GM10248 (cell line): ENCODE measurements around the gene PPP1R13B.

Experiments
- CTCF ChIA-PET: fragments of 300-600 bp; sonication (Branson Sonifier 250); formaldehyde crosslinking; extraction: SDS; loops from one replicate; lab custom pipeline; 2021; ENCODE audit warnings: antibody characterized with exemption; lab: Yijun Ruan, JAX
- POLR2A ChIA-PET: fragments of 350-650 bp; sonication (Branson Sonifier 250); formaldehyde crosslinking; extraction: SDS; loops from one replicate; lab custom pipeline; 2020; ENCODE audit warnings: antibody characterized with exemption; lab: Yijun Ruan, JAX
- DNase-seq: peaks from one replicate; pipeline ENCODE4 v3.0.0; 2012; ENCODE audit errors: extremely low spot score
- TF ChIP-seq, protein P1 (sequence below): IDR thresholded peaks from 2 replicates; pipeline ENCODE4 v1.5.1; 2012; ENCODE audit warnings: mild to moderate bottlenecking, low read depth; ENCODE audit errors: extremely low read depth, missing control alignments, control extremely low read depth

The PPP1R13B gene

GRCh38 chr14:103746701-103747100 is 100.7 kb downstream of the PPP1R13B start:
- DNase-seq, result no peak
- CTCF ChIA-PET, result interaction anchor here (1.1 kb wide), 1 partner anchor 10 kb away, joined by 3 read pairs; no protein-coding TSS in a partner anchor
- POLR2A ChIA-PET, result no interaction called here
- TF ChIP-seq, protein P1, sequence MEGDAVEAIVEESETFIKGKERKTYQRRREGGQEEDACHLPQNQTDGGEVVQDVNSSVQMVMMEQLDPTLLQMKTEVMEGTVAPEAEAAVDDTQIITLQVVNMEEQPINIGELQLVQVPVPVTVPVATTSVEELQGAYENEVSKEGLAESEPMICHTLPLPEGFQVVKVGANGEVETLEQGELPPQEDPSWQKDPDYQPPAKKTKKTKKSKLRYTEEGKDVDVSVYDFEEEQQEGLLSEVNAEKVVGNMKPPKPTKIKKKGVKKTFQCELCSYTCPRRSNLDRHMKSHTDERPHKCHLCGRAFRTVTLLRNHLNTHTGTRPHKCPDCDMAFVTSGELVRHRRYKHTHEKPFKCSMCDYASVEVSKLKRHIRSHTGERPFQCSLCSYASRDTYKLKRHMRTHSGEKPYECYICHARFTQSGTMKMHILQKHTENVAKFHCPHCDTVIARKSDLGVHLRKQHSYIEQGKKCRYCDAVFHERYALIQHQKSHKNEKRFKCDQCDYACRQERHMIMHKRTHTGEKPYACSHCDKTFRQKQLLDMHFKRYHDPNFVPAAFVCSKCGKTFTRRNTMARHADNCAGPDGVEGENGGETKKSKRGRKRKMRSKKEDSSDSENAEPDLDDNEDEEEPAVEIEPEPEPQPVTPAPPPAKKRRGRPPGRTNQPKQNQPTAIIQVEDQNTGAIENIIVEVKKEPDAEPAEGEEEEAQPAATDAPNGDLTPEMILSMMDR, result no peak

- no peak for DNase-seq
- ChIA-PET CTCF (no interaction called here), POLR2A (no interaction called here)
- TF ChIP-seq, protein P1, result no peak
These were observed 102.0 kb downstream of the PPP1R13B start for GRCh38 chr14:103745424-103745823.

DNA sequence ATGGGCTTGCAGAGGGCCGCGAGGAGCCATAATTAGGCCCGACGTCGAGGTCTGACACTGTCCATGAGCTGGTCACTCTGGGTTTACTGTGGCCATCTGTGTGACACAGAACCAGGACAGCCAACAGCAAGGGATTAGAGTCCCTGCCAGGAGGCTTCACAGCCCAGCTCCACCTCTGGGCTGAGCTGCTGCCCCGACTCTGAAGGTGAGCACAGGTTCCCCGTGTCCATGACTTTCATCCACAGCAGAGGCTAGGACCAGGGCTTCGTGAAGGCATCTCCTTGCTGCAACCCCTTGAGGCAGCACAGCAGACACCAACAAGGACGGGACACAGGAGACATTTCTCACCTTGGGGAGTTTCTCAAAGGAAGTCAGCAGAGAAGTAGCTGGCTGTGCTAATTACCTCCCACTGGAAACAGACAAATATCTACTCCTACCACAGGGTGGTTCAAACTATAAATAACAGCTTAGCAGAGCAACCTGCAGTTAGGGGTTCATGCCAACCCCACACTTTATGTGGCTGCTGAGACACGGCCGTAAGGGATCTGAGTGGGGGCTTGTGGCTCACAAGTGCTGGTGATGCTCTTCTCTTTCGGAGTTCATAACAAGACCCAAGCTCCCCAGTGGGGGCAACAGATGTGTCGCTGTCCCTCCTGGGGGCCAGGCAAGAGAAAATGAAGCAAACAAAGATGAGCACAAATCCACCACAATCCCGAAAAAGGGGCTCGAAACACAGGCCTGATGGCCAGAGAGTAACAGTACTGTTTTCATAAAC is 102.6 kb downstream of the PPP1R13B start:
- CTCF ChIA-PET, result no interaction called here
- TF ChIP-seq, protein P1, result no peak
- POLR2A ChIA-PET, result no interaction called here
- no peak for DNase-seq

GRCh38 chr14:103743691-103744090 is 103.7 kb downstream of the PPP1R13B start:
- ChIA-PET POLR2A (no interaction called here), CTCF (interaction anchor here (1.3 kb wide), 1 partner anchor 17 kb away, joined by 3 read pairs; no protein-coding TSS in a partner anchor)
- DNase-seq, result no peak
- TF ChIP-seq, protein P1, result no peak

DNA sequence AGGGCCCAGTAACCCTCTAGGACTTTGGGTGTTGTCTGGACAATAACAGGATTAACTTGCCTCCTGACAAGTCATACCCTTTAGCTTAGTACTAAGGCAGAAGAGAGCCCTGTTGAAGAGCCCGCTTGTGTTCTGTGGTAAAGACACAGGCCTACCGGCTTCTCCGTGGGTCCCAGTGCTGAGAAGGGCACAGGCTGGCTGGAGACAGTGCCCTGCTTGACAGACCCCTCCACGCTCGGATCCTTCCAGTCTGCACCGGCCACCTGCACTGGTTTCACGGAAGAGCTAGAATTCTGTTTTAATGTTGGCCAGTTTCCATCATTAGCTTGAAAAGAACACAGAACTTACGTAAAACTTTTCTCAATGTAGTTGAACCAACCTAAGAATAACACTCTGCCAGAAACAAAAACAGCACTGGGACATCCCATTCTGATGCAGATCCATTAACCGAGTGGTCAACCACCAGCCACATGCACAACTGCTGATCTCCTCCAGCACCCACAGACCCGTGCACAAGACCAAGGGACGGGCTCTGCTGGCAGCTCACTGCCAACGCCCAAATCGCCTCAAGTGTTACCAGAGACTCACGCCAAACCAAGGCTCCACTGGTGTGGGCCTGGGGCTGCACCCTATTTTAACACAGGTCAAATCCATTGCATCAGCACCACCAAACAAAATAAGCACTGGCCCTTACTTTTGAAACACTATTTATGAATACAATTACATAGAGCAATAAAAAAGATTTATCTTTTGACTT is 104.7 kb downstream of the PPP1R13B start:
- TF ChIP-seq, protein P1, result no peak
- ChIA-PET POLR2A (interaction anchor here (1.0 kb wide), 1 partner anchor 27 kb away, joined by 3 read pairs; the partner anchor contains the start of genes XRCC3 and ZFYVE21), CTCF (interaction anchor here (1.0 to 1.5 kb wide), 3 partner anchors 17 to 158 kb away, joined by 3 read pairs; no protein-coding TSS in a partner anchor)
- DNase-seq, result no peak

- CTCF ChIA-PET, result interaction anchor here (1.0 to 1.5 kb wide), 2 partner anchors 17 to 159 kb away, joined by 3 read pairs; no protein-coding TSS in a partner anchor
These were observed 105.5 kb downstream of the PPP1R13B start for GRCh38 chr14:103741876-103742275.

More at GRCh38 chr14:103741876-103742275, 105.5 kb downstream of the PPP1R13B start:
- DNase-seq, result no peak
- POLR2A ChIA-PET, result interaction anchor here (1.0 kb wide), 1 partner anchor 26 kb away, joined by 3 read pairs; the partner anchor contains the start of genes XRCC3 and ZFYVE21
- TF ChIP-seq, protein P1, result no peak
